HG03159 (cell line): ENCODE data around the gene LSAMP.
"Not testable (repeated sequence)": the region's sequence is repeated elsewhere in the genome, so short reads cannot be mapped to it uniquely, and the experiment has no call there.

Experiments
- ATAC-seq: cut with Tn5 transposase; IDR thresholded peaks from one replicate; pipeline ENCODE4 v1.9.1; 2021; ENCODE audit warnings: mild to moderate bottlenecking, moderate library complexity; ENCODE audit not compliant: unreplicated experiment

LSAMP gene

GRCh38 chr3:116247605-116248004, 197.7 kb downstream of the LSAMP start:
- ATAC-seq = no peak

GRCh38 chr3:116246406-116246980, 198.8 kb downstream of the LSAMP start:
- ATAC-seq = no peak

- no peak for ATAC-seq
Measured at GRCh38 chr3:116242825-116243224, 202.5 kb downstream of the LSAMP start.

DNA sequence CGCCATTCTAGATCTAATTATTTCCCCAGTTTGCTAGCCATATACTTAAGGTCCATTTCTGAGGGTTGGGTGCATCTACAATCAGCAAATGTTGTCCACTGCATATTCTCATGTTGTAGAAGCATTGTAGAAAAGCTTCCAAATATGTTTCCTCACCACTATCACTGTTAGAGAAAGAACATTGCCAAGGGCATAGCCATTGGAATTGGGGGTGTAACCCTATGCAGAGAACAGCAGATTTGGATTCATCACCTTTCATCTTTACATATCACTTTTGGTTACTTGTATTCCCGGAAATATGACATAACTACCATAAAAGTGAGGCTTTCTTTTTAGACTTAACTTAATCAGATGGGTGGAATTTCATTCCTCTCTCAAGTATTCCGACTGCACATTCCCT, 203.6 kb downstream of the LSAMP start:
- ATAC-seq = no peak

GRCh38 chr3:116240261-116240660, 205.0 kb downstream of the LSAMP start:
- ATAC-seq = no peak

- ATAC-seq = no peak
Measured at GRCh38 chr3:116238846-116239565, 206.3 kb downstream of the LSAMP start.

DNA sequence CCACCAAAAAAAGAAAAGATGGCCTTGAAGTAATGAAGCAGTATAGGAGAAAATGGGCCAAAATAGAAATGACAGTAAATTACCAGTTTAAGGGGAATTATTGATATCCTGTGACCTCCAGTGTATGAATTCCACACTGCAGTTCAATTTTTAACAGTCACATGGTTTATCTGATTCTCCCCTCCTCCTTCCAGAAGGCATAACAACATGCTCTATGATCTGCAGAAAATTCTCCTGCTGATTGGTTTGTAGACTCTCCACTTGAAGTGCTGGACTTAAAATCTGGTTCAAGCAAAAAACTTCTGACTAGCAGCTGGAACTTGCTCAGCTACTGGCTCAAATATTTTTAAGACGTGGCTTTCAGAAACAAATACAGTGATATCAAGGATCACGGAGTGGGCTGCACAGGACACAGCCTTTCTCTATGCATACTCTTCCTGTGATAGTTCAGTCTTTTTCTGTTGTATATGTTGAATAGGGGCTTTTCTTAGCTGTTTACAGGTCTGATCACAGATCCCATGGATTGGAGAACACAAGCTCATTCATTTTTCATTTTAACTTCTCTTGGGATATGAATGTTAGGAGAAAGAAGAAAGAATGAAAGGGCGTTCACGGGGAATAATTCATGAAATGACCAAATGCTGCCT, 211.5 kb downstream of the LSAMP start:
- no peak for ATAC-seq

GRCh38 chr3:116230431-116231020, 214.8 kb downstream of the LSAMP start:
- no peak for ATAC-seq

GRCh38 chr3:116226266-116226665, 219.0 kb downstream of the LSAMP start:
- no peak for ATAC-seq

GRCh38 chr3:116216761-116217160, 228.5 kb downstream of the LSAMP start:
- no peak for ATAC-seq

- no peak for ATAC-seq
Measured at GRCh38 chr3:116211901-116212300, 233.4 kb downstream of the LSAMP start.

DNA sequence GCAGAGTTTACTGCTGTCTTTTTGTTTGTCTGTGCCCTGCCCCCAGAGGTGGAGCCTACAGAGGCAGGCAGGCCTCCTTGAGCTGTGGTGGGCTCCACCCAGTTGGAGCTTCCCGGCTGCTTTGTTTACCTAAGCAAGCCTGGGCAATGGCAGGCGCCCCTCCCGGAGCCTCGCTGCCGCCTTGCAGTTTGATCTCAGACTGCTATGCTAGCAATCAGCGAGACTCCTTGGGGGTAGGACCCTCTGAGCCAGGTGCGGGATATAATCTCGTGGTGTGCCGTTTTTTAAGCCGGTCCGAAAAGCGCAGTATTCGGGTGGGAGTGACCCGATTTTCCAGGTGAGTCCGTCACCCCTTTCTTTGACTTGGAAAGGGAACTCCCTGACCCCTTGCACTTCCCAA, 236.5 kb downstream of the LSAMP start:
- not testable (repeated sequence) for ATAC-seq

GRCh38 chr3:116200956-116201690, 244.2 kb downstream of the LSAMP start:
- no peak for ATAC-seq

DNA sequence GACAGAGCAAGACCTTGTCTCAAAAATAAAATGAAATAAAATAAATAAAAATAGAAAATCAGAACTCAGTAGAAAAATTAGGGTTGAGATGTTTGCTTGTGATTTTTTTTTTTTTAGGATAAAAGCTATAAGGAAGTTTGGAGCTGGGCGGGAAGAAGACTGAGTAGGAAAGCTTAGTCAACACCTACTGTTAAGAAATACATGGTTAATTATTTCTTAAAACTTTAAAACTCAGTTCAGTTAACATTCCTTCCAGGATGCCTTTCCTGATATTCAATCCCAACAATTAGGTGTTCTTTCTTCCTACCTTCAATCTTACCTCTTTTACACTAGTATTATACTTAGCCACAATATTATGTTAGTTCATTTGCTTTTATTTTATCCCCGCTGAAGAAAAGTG, 246.2 kb downstream of the LSAMP start:
- ATAC-seq = no peak

DNA sequence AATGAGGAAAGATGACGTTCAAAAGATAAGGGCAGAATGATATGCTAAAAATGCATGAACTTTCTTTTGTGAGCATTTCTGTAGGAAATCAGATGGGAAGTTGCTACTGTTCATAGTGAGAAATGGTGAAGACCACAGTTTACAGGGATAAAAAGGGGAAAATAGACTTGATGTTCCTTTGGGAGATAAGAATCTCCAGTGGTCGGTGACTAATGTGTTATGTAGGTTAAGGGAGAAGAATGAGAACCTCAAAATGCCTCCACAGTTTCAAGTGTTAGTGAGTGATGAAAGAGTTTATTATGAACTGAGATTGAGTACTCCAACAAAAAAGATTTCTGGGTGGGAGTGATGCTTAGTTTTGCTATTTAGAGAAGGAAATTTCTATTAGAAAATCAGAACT, 247.2 kb downstream of the LSAMP start:
- no peak for ATAC-seq

- no peak for ATAC-seq
Measured at GRCh38 chr3:116192464-116192863, 252.8 kb downstream of the LSAMP start.

DNA sequence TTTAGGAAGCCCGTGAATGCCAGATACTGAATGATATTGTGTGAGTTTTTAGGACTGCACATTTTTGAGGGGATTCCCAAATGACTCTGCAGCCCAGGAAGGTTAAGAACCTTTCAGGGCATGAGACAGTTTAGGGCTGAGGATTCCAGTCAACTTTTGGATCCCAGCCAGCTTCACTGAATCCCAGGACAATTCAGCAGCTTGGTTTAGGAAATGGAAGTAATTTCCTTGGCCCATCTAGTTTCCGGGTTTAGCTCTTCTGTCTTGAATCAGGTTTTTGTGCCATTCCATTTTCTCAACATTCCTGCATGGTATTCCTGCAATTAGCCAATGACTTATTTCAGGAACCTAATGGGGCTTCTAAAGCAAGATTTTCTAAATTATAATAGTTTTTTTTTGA, 253.9 kb downstream of the LSAMP start:
- ATAC-seq = no peak

- ATAC-seq = no peak
Measured at GRCh38 chr3:116190095-116190494, 255.2 kb downstream of the LSAMP start.

GRCh38 chr3:116188231-116188785, 257.0 kb downstream of the LSAMP start:
- no peak for ATAC-seq

- ATAC-seq = no peak
Measured at GRCh38 chr3:116186049-116186448, 259.2 kb downstream of the LSAMP start.

- no peak for ATAC-seq
Measured at GRCh38 chr3:116181159-116181558, 264.1 kb downstream of the LSAMP start.
